ENCODE results near the gene FBXL7.

The FBXL7 gene

DNA sequence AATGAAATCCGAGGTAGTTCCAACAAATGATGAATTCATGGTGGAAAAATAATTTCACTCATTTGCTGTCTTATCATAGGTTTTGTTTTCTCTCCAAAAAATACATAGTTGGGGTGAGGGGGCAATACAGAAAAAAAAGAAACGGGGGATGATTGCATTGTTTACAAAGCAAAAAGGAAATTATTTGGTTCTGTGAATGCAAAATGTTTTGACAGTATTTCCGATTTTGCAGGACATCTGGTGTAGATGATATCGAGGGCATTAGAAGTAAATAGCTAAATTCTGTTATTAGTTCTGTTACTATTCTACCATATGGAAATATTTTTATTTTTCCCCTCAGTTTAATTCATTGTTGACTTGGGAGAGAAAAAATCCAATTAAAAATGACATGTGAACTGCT lies 477.9 kb downstream of the FBXL7 start:
- FAIRE-seq: no peak

DNA sequence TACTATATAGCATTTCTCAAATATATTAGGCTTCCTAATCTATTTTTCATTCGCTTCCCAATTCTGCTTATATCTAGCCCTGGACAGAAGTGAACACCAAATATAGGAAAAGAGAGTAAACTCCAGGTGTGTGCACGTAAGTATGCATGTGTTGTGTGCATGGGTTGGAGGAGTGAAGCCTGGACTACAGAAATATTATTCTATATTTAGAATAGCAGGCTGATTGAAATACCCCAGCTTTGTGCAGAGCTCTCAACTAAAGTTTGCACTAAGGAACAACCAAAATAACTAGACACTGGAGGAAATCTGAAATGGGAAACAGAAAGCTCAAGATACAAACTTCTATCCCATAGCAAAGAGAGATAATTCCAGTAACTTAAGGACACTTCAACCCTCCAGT lies 480.9 kb downstream of the FBXL7 start:
- no peak for FAIRE-seq

DNA sequence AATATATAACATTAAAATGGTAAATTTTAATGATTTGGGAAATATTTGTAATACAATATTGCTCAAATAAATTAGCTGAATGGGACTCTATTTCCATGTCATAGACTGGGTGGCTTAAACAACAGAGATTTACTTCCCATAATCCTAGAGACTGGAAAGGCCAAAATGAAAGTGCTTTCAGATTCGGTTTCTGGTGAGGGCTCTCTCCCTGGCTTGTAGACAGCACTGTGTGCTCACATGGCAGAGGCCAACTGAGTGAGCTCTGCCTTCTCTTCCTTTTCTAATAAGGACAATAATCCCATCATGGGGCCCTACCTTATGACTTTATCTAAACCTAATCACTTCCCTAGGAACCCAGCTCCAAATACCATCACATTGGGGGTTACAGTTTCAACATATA lies 483.4 kb downstream of the FBXL7 start:
- FAIRE-seq: no peak

All from islet of Langerhans (tissue), 1 donor.